Globus pallidus (tissue), 1 donor: ENCODE measurements around the gene SRPX.

Source experiments
- DNase-seq: peaks from one replicate; pipeline ENCODE4 v3.0.0-alpha.2; 2015; ENCODE audit warnings: low spot score

The SRPX gene, protein sequence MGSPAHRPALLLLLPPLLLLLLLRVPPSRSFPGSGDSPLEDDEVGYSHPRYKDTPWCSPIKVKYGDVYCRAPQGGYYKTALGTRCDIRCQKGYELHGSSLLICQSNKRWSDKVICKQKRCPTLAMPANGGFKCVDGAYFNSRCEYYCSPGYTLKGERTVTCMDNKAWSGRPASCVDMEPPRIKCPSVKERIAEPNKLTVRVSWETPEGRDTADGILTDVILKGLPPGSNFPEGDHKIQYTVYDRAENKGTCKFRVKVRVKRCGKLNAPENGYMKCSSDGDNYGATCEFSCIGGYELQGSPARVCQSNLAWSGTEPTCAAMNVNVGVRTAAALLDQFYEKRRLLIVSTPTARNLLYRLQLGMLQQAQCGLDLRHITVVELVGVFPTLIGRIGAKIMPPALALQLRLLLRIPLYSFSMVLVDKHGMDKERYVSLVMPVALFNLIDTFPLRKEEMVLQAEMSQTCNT

DNA sequence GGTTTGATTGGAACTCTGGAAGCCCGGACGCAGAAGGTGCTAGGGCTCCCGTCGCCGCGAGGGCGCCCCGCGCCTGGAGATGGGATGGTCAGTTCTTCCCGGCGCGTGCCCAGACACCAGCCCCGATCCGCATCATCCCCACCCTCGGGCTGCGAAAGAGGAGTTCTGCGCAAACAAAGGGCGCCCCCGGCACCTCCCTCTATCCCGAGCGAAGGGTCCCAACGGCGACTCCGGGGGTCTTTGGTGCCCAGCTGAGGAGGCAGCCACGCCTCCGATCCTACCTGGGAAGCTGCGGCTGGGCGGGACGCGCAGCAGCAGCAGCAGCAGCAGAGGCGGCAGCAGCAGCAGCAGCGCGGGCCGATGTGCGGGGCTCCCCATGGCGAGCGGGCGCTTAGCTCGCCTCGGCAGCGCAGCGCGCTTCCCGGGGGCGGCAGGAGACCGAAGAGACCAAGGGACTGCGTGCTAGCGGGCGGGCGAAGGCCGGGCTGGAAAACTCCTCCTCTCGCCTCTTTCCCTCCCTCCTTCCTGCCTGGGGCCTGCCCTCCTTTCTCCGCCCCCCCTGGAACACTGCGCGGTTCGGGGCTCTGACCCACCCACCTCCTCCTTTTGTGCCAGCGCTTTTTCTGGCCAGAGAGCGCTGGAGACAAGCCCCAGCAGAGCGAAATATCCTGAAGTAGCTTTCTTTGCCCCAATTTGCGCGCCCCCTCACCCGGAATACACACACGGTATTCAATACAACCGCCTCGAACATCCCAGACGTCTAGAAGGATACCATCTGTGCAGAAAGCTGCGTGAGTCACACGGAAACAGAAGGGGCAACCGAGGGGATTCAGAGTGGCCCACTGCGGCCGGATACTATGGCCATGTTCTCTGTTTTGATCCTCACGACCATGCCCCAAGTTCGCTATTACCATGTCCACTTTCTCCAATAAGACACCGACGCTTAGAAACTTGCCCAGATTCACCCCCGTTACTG is at the start of gene SRPX:
Gene SRPX, minus strand, starts transcription at position 457 of the 976 bp plus-strand sequence. Its CDS starts 79 bp downstream, at position 378.
- DNase-seq: no peak

DNA sequence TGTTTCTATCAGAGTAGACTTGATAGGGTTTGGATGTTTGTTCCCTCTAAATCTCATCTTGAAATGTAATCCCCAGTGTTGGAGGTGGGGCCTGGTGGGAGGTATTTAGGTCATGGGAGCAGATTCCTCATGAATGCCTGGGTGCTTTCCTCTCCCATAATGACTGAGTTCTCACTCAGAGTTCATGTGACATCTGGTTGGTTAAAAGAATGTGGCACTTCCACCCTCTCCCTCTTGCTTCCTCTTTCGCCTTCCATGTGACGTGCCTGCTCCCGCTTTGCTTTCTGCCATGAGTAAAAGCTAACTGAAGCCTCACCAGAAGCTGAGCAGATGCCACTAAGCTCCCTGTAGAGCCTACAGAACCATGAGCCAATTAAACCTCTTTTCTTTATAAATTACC is 47.3 kb upstream of the SRPX start:
- DNase-seq: no peak

DNA sequence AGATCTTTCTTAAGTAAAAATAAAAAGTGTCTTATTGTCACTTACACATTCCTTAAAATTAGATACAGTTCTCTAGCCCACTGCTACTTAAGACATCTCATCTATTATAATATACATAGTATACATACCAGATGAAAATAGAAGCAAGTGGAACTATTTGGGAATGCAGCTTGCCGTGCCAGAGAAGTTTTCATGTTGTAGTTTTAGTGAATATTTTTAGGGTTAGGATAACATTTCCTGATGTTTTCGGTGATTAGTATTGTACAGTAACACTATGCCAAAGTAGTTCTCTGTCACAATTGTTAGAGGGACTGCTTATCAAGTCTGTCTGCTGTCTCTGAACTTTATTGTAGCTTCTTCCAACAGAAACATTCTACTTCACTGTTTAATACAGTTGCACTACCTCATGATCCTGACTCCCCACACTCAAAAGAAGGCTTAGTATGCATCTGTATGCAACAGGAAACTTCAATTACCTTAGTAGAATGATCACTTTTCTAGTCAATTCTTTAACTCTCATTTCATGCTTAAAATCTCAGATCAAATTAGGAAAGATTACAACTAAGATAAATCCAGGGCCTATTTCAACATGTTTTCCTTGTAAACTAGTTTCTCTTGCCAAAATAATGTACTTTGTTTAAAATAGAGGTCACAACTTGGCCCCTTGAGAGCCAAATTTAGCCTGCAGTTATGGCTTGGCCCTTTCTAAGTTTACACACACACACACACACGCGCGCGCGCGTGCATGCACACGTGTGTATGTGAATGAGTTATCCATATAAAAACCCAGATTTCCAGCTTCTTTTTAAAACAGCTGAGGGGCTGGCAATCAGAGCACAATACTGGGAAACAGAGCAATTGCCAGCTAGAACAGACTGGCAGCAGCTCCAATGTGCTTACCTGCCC is 42.3 kb upstream of the SRPX start:
- DNase-seq: no peak

DNA sequence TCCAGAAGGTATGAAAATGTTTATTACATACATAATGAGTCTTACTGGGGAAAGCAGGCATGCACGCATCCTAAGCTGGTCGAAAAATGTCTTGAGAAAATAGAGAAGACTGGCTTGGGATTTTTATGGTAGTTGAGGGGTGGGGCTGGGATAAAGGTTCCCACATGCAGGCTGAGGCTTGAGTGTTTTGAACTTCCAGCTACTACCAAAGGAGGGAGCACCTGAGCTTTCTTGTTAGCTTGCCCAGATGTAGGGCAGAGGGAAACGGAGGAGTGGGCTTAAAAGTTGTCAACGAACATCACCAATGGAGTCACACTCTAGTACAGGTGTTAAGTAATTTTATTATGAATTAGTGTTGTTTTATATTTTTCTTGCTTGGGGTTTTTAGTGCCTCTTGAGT is 39.6 kb upstream of the SRPX start:
- DNase-seq: no peak

DNA sequence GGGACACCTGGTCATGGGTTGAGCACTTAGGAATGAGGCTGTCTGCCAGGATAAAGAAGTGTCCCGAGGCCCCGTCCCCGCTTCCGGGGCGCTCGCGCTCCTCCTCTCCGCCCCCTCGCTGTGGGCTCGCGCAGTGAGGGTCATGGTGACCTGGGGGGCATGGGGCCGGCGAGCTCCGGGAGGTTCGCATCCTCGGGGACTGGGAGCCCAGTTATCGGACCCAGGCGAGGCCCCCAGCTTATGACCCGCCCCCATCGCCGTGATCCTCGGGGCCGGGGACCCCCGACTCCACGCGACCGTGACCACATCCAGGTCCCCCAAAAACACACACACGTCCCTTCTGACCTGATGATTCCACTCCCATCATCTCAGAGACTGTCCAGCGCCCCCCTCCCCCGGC is 35.3 kb upstream of the SRPX start:
- DNase-seq: no peak

DNA sequence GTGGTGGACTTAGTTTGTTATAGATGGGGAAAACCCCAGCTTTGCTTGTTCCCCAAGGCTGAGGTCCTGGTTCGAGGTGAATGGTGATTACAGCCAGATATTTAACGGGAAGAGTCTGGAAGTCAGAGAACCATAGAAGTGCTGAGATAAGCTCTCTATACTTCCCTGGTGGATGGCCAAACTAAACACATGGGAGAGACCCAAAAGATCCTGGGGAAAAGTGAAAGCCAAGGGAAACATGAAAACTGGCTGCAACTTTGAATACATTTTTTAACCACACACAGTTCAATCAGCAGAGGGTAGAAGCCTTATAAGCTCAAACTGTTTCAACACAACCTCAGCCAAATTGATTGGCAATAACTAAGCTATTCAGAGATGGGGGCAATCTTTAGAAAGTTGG is 29.3 kb upstream of the SRPX start:
- DNase-seq: no peak

DNA sequence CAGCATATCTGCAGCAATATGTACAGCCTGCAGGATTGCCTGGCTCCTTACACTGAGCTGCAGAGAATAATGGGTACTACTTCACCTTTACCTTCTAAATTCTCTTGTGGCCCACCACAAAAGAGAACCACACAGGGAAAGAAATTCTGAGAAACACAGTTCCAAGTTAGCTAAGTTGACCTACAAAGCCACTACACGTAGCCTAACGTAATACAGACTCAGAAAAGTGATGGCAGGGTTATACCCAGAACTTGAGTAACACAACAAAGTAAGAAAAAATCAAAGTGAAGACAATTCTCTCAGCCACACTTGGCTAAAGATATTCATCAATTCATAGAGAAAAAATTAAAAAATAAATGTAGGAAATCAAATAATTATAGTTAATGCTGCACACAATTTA is 26.4 kb upstream of the SRPX start:
- DNase-seq: no peak

DNA sequence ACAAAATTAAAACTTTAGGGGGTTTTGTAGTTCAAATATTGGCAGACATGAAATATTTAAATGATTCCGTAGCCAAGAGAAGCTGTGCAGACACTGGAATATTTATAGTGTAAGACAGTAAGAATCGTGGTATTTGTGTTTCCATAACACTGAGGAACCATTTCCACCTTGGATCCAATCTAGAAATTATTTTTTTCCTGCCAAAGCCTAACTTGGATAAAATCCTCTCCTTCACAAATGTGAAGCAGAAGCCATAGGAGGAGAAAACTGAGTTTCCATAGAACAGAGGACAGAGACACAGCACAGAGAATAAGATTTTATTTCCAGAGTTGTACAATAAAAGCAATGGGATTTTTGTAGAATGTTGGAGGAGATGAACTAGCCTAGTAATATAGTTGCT is 19.9 kb upstream of the SRPX start:
- no peak for DNase-seq

DNA sequence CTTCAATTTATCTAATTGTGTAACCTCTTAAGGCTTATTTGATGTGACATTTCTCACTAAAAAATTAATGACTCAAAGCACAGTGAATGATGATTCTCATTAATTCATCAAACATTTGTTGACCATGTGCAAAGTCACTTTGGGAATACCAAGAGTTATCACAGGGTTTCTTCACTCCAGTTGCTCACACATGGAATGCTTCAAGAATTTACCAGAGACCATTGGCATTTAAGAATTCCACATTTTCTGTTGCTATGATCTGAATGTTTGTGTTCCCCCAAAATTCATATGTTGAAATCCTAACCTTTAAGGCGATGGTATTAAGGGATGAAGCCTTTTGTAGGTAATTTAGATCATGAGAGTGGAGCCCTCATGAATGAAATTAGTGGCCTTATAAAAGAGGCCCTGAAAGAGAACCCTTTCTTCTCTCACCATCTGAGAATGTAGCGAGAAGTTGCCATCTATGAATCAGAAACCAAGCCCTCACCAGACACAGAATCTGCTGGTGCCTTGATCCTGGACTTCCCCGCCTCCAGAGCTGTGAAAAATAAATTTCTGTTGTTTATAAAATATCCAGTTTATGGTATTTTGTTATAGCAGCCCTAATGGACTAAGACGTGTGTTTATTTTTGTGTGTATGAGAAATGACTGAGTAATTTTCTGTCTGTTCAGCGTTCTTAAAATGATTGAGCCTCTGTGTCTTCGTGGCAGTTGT is 16.4 kb upstream of the SRPX start:
- DNase-seq: no peak

DNA sequence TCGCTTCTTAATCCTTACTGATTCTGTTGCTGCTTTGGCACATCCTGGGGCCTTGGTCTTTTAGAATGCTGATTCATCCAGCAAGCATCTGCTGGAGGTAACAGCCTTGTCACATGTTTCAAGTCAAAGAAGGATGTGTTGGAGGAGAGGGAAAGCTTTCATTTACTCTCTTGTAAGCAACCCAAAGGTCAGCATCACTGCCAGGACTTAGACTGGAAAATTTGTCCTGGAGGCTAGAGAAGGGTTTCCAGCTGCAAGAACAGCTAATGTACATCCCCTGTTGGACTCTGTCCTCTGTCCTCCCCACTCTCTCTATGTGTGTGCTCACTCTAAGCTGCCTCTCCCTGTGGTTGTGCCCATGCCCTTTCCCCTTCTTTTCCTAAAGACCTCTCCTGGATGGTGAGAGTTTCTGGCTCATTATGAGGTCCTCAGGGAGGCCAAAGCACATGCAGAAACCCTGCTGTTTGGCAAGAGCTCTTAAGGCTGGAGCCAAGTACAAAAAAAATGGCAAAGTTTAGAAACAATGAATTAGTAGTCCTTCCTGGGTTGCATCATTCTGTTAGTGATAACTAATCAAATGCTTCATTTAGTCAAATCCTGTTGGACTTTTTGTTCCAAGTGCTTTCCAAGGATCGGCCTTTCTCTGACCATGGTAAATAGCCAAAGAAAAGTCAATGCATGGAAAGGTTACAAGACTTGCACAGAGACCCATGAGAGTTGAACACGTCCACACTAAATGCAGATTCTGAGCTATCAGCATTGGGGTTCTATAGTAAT is 13.4 kb upstream of the SRPX start:
- DNase-seq: no peak

DNA sequence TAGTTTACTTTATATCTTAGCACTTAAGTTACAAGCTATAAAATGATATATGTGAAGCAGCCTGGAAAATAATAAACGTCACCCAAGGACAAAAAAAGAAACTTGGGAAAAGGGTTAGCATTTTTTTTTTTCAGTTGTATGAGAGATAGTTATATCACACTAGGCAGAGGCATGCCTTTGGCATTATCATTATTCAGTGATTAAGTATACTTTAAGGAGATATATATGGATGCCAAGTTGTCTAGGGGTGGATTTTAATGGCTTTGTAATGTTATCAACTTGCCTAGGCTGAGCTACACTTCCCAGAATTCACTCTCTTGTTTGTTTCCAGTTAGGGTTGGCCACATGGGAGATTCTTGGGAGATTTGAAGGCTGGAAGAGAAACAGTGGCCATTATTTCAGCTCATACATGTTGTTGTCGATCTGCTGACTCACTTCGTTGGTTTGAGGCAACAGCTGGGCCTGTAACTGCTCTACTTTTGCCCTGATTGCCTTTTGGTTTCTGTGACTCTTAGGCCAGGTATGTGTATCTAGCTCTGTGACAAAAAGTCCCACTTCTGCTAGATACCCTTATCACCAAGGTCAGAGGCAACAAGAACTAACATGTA is 11.5 kb upstream of the SRPX start:
- DNase-seq: no peak

DNA sequence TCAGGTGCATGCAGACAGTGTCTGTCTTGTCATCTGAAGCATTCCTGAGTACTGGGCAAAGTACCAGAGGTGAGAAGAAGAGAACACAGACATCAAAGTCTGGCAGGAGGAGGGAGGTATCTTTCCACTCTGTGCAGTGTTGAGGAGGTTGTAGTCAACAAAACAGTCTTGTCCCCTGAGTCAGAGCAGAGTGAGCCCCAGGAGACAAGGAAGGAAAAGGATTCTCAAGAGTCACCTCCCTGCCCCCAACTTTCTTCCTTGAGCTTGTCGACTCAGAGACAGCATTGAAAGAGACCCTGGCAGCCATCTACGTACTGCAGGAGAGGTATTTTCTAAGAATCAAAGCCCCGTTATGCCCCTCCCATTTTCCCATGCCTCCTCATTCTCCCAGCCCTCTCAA is 4.4 kb upstream of the SRPX start:
- no peak for DNase-seq

DNA sequence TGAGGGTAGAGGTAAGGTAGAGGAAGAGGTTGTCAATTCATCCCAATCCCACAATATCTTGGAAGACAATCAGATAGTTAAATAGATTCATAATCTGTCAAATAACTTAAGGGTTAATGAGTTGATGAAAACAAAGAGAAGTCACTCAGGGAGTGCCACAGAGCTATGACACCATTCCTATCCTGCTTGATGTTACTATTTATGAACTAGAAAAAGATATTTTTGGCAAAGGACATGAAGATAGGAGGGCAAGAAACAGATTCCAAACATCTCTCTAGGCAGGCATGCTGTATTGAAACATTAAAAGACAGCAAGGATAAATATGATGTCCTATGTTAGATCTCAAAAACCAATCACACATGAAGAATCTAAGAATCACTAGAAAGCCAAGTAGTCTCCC is 3.5 kb upstream of the SRPX start:
- DNase-seq: no peak

DNA sequence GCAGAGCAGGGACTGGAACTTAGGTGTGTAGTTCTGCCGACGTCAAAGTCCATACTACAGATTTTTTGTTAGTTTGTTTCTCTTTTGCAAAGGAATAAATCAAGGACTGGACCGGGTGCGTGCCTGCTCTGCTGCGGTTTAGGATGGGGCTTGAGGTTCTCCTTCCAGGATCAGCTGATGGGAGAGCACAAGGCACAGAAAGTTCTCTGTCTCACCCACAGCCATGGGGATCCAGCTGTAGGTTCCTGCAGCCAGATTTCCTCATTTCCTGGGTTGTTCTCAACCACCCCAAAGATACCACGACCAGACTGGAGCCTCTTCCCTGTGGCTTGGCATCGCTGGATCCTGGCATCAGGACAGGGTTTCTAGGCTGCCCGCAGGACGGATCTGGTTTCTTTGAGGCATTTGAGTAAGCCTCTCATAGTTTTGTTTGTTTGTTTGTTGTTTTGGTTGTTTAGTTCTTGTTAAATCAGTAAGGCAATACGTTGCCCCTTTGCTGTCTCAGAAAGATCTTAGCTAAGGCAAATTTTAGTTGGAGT is 789 bp upstream of the SRPX start:
- DNase-seq: no peak

DNA sequence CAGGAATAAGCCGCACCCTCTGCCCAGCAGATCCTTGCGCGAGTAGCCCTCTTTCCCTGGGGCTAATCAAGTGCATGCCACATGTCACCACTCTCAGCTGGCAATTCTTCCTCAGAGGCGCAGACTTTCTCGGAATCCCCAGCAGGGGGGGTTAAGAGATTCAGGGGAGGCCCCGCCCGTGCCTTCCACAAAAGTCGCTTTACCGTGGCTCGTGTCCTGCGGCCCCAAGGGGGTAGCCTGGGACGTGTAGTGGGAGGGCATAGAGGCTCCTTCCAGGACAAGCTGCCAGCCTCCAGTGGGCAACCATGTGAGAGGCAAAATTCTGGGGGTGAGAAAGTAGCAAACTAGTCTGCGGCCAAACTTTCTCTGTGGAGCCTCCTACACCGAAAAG is 652 bp downstream of the SRPX start:
- no peak for DNase-seq

DNA sequence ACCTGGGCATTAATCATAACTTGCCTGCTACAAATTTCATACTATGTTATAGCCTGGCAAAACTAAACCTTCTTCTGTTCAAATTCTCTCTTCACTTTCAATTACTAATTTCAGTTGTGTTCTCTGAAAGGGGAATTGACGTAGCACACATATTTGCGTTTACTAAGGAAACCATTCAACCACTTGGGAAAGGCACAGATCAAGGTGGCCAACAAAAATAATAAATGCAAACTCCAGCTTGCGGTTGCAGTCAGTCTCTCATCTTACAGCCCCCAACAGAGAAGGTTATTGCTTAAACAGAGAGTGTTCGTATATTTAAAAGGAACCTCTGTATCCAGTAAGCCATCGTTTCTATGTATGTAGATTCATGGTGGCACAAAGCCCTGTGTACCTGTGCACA is 4.0 kb downstream of the SRPX start:
- DNase-seq: no peak

DNA sequence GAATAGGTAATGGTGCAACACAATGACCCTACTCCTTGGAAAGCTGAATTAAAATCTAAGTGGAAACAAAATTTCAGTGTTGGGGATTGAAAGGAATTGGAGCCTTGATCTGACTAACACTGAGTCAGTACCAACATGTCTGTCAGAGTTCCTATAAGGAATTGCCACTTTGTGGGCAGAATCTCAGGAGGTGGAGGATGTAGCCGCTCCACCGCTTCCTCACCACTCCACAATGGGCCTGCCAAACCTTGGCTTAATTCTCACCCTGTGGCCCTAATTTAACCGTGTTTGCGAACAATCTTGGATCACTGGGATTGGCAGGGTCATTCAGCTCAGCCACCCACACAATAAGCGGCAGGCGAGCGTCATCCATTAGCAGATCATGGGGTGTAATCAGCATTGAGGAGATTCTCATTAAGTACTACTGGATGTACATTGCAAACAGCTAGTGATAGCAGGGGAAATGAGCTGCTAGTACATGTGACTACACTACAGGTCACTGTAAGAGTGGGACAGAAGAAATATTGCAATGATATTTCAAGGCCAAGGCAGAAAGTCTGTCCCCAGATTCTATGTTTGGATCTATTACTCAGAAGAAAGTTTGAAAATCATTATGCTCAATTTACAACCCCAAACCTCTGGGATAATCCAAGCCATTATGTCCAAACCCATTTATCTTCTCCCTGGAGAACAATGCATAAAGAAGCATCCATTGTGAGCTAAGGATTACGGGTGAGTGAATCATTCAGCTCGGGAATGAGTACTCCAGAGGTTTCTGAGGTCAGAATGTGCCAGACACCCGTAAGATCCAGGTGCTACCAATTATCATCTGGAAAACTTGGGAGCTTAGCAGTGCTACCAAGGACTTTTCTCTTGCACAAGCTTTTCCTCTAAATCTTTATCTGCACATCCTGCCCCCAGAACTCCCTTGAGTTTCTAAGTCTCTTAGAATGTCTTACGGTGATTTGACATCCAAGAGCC is 5.8 kb downstream of the SRPX start:
- DNase-seq: no peak

DNA sequence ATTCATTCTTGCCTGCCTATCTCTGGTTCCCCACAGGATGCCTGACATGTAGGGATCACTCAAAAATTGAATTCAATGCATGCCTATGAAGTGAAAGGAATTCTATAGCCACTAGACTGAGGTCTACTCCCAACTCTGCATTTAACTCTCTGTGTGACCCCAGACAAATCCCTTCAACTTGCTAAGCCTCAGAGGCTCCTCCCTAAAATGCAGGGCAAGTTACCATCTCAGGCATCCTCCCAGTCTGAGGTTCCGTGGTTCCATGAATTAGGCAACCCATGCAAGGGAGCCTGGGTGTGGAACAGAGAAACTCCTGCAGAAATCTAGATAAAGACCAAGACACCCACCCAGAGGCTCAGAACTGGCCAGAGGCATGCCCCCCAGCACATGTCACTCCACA is 6.6 kb downstream of the SRPX start:
- DNase-seq: no peak
